Activated naive CD4-positive, alpha-beta T cell treated with anti-CD3 and anti-CD28 coated beads, Interleukin-2, amount 10 ng/mL, durations not matched to agents 5 hours and 36 hours (primary cell): ENCODE results near the gene PELI1. TPM values are rescaled to one million over a fixed set of nuclear protein-coding genes. Genes with fewer than 3 reads are reported as not detected.

ENCODE experiments used
- total RNA-seq, 2 experiments: library from RNA; stranded (reverse); gene quantifications; one replicate each; pipeline ENCODE4 v1.2.3, GENCODE V29; 2021

Gene PELI1, protein sequence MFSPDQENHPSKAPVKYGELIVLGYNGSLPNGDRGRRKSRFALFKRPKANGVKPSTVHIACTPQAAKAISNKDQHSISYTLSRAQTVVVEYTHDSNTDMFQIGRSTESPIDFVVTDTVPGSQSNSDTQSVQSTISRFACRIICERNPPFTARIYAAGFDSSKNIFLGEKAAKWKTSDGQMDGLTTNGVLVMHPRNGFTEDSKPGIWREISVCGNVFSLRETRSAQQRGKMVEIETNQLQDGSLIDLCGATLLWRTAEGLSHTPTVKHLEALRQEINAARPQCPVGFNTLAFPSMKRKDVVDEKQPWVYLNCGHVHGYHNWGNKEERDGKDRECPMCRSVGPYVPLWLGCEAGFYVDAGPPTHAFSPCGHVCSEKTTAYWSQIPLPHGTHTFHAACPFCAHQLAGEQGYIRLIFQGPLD
- 10 to 100 TPM; 27.7 to 28.2 TPM for total RNA-seq

DNA sequence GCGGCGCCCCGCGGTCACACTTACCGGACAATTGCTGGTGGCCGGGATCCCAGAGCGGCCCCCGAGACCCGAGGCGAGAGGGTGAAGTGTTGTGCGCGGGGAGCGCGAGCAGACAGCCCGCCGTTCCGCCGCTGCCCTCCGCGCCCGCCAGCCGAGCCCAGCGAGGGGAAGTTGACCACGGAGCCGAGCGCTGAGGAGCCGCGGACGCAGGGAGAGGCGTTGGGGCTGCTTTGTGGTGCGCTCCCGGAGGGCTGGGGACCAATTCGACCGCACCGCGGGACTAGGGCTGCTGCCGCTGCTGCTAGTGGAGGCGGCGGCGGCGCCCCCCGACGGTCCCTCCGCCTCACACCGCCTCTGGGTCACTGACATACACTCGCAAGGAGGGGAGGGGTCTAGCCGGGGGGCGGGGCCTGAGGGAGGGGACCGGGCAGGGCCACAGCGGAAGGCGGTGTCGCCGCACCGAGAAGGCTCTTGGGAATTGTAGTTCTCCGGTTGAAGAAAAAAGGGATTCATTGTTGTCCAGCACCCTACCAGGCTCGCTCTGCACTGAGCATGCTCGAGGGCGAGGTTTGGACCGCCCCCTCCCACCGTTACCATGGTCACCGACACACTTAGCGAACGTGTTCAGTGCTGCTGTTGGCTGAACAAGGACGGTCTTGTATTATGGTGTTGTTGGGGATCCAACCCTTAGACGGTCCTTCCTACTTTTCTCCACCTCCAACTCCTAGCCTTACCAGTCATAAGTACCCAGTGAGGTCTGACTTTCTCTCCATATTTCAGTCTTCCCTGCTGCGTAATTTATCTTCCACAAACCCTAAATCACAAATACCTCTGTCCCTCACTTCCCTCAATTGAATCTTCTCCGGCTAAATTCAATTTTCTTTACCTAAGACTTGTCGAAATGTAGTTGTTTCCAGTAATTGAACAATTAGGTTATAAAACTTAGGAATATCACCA, at the start of gene PELI1:
Gene PELI1 (minus strand): TSS at position 364 of the 957 bp plus-strand sequence. CDS start 36,110 bp downstream, outside the sequence.

Other genes starting within 250 kb of the PELI1 start
- gene VPS54, start 125.0 kb downstream of the PELI1 start, total RNA-seq: 10 to 100 TPM; 17.3 to 18.2 TPM